K562 (cell line): ENCODE results near the gene CDC26. TPM values are rescaled to one million over a fixed set of nuclear protein-coding genes. Genes with fewer than 3 reads are reported as not detected.

Experiments used
- BRD4 ChIP-seq: fragments of 200-600 bp; sonication (generic); IDR thresholded peaks from 2 replicates; pipeline ENCODE4 v1.6.1; 2017; ENCODE audit warnings: inconsistent platforms
- C11orf30 ChIP-seq: fragments of 450-650 bp; IDR thresholded peaks from 2 replicates; pipeline ENCODE4 v1.6.1; 2016; ENCODE audit warnings: low read depth, mild to moderate bottlenecking
- CBFA2T3 ChIP-seq: fragments of 450-650 bp; IDR thresholded peaks from 2 replicates; pipeline ENCODE4 v1.6.1; 2017
- EP400 ChIP-seq: fragments of 450-650 bp; IDR thresholded peaks from 2 replicates; pipeline ENCODE4 v1.6.1; 2017; ENCODE audit warnings: antibody characterized with exemption, mild to moderate bottlenecking, moderate library complexity
- FOXA3 ChIP-seq, 2 experiments: fragments of 450-650 bp in 1 of 2; sonication (generic) in 1 of 2; formaldehyde crosslinking; IDR thresholded peaks in 1 of 2; conservative IDR thresholded peaks in 1 of 2; 2 replicates each; pipeline versions ENCODE4 v1.4.0 to v1.8.0; 2020 to 2022; ENCODE audit warnings: mild to moderate bottlenecking in 2 of 2, missing genetic modification reagents in 1 of 2
- NCOA1 ChIP-seq: fragments of 450-650 bp; IDR thresholded peaks from 2 replicates; pipeline ENCODE4 v1.6.1; 2016; ENCODE audit warnings: low read depth
- POLR3A ChIP-seq: IDR thresholded peaks from 2 replicates; pipeline ENCODE4 v1.6.1; 2011; ENCODE audit warnings: borderline replicate concordance, mild to moderate bottlenecking, moderate library complexity; ENCODE audit not compliant: insufficient read length, insufficient read depth; ENCODE audit errors: extremely low read depth
- POU5F1 ChIP-seq: fragments of 150-350 bp; IDR thresholded peaks from 2 replicates; pipeline ENCODE4 v1.6.1; 2014; ENCODE audit warnings: borderline replicate concordance, low read length, low read depth, mild to moderate bottlenecking; ENCODE audit not compliant: partially characterized antibody
- PRMT5 ChIP-seq: sonication (generic); formaldehyde crosslinking; IDR thresholded peaks from 2 replicates; pipeline ENCODE4 v1.5.0; 2020; ENCODE audit warnings: missing genetic modification reagents
- RAD21 ChIP-seq, 2 experiments: fragments of 250-450 bp in 1 of 2; fragments of 450-650 bp in 1 of 2; sonication (Bioruptor Pico) in 1 of 2; formaldehyde crosslinking in 1 of 2; IDR thresholded peaks in 1 of 2; conservative IDR thresholded peaks in 1 of 2; 2 replicates each; pipeline versions ENCODE4 v1.4.0 to v1.8.0; 2020 to 2022; ENCODE audit warnings: mild to moderate bottlenecking in 2 of 2, moderate library complexity in 1 of 2
- RBM14 ChIP-seq: fragments of 200-400 bp; formaldehyde crosslinking; IDR thresholded peaks from 2 replicates; pipeline ENCODE4 v1.6.1; 2018; ENCODE audit warnings: low read depth, mild to moderate bottlenecking, low read length, moderate library complexity, borderline replicate concordance; ENCODE audit not compliant: insufficient read depth
- SMC3 ChIP-seq: conservative IDR thresholded peaks from 2 replicates; pipeline ENCODE4 v1.6.1; 2011; ENCODE audit warnings: low read depth, low read length, improper control_type of control experiment; ENCODE audit not compliant: insufficient read depth
- STAT5A ChIP-seq: IDR thresholded peaks from 2 replicates; pipeline ENCODE4 v1.6.1; 2012; ENCODE audit warnings: low read length, inconsistent platforms, borderline replicate concordance
- TEAD1 ChIP-seq, 2 experiments: fragments of 450-650 bp in 1 of 2; sonication (generic) in 1 of 2; formaldehyde crosslinking; IDR thresholded peaks; 2 replicates each; pipeline versions ENCODE4 v1.4.0 to v1.8.0; 2020 to 2022; ENCODE audit warnings: mild to moderate bottlenecking in 2 of 2, missing genetic modification reagents in 1 of 2
- TFAM ChIP-seq: fragments of 250-450 bp; sonication (Bioruptor Pico); conservative IDR thresholded peaks from 2 replicates; pipeline ENCODE4 v1.5.0; 2021; ENCODE audit warnings: mild to moderate bottlenecking, moderate library complexity
- ZFP1 ChIP-seq: fragments of 450-650 bp; formaldehyde crosslinking; IDR thresholded peaks from 2 replicates; pipeline ENCODE4 v1.4.0; 2020; ENCODE audit warnings: mild to moderate bottlenecking, mixed read lengths
- ZFP36 ChIP-seq: fragments of 150-350 bp; IDR thresholded peaks from 2 replicates; pipeline ENCODE4 v1.6.1; 2018; ENCODE audit warnings: low read length, low read depth; ENCODE audit not compliant: partially characterized antibody
- ZNF696 ChIP-seq: fragments of 250-450 bp; sonication (Bioruptor Pico); conservative IDR thresholded peaks from 2 replicates; pipeline ENCODE4 v1.4.0; 2020; ENCODE audit warnings: mild to moderate bottlenecking, moderate library complexity
- polyA plus RNA-seq, 8 experiments: library from polyadenylated mRNA; depleted of rRNA in 4 of 8; stranded (reverse) in 5 of 8; unstranded in 3 of 8; fragments of >200 nt; fragmentation: Nextera tagmentation in 2 of 8; fragmentation: Illumina TruSeq in 1 of 8; extraction: Ambion mirVana in 2 of 8; extraction: Trizol in 1 of 8; gene quantifications; 2 replicates each; pipeline versions ENCODE4 v1.2.1 to v1.2.3, GENCODE V29; 2011 to 2014; ENCODE audit warnings: inconsistent platforms in 1 of 8, missing spikeins in 1 of 8
- total RNA-seq, 7 experiments: library from RNA; depleted of rRNA in 6 of 7; stranded (reverse); fragments of >200 nt in 6 of 7; fragmentation: Illumina TruSeq in 2 of 7; extraction: Trizol in 2 of 7; gene quantifications; 2 replicates each; pipeline versions ENCODE4 v1.2.1 to v1.2.3, GENCODE V29; 2011 to 2021; ENCODE audit warnings: low replicate concordance in 1 of 7
- TF ChIP-seq, protein P1 (sequence below): fragments of 250-450 bp; sonication (Bioruptor Pico); IDR thresholded peaks from 2 replicates; pipeline ENCODE4 v1.8.0; 2021; ENCODE audit warnings: borderline replicate concordance, mild to moderate bottlenecking, moderate library complexity; ENCODE audit not compliant: poor library complexity, severe bottlenecking
- TF ChIP-seq, protein P2 (sequence below): fragments of 250-450 bp; sonication (Bioruptor Pico); IDR thresholded peaks from 2 replicates; pipeline ENCODE4 v1.4.0; 2020; ENCODE audit warnings: mild to moderate bottlenecking, moderate library complexity
- TF ChIP-seq, protein P3 (sequence below): fragments of 250-450 bp; sonication (Bioruptor Pico); IDR thresholded peaks from 2 replicates; pipeline ENCODE4 v1.9.0; 2021; ENCODE audit warnings: mild to moderate bottlenecking
- TF ChIP-seq, protein P4 (sequence below): fragments of 450-650 bp; formaldehyde crosslinking; IDR thresholded peaks from 2 replicates; pipeline ENCODE4 v1.4.0; 2020; ENCODE audit warnings: mild to moderate bottlenecking, moderate library complexity
- TF ChIP-seq, protein P5 (sequence below): fragments of 450-650 bp; formaldehyde crosslinking; conservative IDR thresholded peaks from 2 replicates; pipeline ENCODE4 v1.4.0; 2022; ENCODE audit warnings: mild to moderate bottlenecking, missing genetic modification characterization

The CDC26 gene
- total and polyA plus RNA-seq, 9 of the 15 experiments (the other 6 are each of a cell fraction or from before 2014, with no cell fraction given): 33.0 to 147 (median 60.0) TPM

DNA sequence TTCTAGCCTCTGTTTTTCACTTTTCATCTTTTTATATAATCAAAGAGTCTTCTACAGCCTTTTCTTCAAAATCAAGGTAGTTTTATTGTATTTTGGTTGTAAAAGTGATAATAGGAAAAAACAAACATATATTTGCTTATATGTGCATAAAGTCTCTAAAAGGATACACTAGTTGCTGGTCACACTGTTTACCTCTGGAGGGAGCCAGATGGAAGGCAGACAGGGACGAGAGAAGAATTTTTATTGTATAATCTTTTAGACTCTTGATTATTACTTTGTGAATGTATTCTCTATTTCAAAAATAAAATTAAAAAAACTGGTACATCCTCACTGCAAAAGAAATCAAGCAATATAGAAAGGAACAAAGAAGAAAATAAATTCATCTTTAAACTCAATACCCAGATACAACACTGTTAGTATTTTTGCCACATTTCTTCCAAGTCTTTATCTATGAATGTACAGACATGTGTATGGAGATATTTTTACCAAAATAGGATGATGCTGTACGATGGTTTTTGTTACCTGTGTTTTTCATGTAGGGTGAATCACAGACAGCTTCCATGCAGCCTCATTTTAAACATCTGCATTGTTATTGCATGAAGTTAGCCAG lies 33.9 kb upstream of the CDC26 start (continued):
- TF ChIP-seq, protein P1, sequence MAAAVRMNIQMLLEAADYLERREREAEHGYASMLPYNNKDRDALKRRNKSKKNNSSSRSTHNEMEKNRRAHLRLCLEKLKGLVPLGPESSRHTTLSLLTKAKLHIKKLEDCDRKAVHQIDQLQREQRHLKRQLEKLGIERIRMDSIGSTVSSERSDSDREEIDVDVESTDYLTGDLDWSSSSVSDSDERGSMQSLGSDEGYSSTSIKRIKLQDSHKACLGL (CRISPR knock-in tag): no peak
- TF ChIP-seq, protein P2, sequence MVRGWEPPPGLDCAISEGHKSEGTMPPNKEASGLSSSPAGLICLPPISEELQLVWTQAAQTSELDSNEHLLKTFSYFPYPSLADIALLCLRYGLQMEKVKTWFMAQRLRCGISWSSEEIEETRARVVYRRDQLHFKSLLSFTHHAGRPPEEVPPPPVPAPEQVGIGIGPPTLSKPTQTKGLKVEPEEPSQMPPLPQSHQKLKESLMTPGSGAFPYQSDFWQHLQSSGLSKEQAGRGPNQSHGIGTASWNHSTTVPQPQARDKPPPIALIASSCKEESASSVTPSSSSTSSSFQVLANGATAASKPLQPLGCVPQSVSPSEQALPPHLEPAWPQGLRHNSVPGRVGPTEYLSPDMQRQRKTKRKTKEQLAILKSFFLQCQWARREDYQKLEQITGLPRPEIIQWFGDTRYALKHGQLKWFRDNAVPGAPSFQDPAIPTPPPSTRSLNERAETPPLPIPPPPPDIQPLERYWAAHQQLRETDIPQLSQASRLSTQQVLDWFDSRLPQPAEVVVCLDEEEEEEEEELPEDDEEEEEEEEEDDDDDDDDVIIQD: no peak
- TF ChIP-seq NCOA1: no peak
- no peak for TF ChIP-seq CBFA2T3
- TF ChIP-seq TEAD1 (CRISPR knock-in tag; IDR thresholded peaks at IDR 0.05): no peak
- no peak for TF ChIP-seq ZFP1 (CRISPR knock-in tag)
- no peak for TF ChIP-seq STAT5A
- peak; percentile 41; the same call in 1 of the 2 replicates for TF ChIP-seq C11orf30
- TF ChIP-seq, protein P3, sequence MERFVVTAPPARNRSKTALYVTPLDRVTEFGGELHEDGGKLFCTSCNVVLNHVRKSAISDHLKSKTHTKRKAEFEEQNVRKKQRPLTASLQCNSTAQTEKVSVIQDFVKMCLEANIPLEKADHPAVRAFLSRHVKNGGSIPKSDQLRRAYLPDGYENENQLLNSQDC: no peak
- peak; percentile 91 to 92 for TF ChIP-seq RAD21 (CRISPR knock-in tag; conservative IDR thresholded peaks at IDR 0.05 in 1 of 2, IDR thresholded peaks at IDR 0.05 in 1 of 2)
- TF ChIP-seq FOXA3 (CRISPR knock-in tag; conservative IDR thresholded peaks at IDR 0.05 in 1 of 2, IDR thresholded peaks at IDR 0.05 in 1 of 2): no peak
- TF ChIP-seq, protein P4, sequence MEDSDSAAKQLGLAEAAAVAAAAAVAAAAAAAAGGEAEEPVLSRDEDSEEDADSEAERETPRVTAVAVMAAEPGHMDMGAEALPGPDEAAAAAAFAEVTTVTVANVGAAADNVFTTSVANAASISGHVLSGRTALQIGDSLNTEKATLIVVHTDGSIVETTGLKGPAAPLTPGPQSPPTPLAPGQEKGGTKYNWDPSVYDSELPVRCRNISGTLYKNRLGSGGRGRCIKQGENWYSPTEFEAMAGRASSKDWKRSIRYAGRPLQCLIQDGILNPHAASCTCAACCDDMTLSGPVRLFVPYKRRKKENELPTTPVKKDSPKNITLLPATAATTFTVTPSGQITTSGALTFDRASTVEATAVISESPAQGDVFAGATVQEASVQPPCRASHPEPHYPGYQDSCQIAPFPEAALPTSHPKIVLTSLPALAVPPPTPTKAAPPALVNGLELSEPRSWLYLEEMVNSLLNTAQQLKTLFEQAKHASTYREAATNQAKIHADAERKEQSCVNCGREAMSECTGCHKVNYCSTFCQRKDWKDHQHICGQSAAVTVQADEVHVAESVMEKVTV (CRISPR knock-in tag): peak; percentile 76
- TF ChIP-seq ZNF696: no peak
- TF ChIP-seq BRD4: no peak
- no peak for TF ChIP-seq ZFP36
- no peak for TF ChIP-seq EP400
- TF ChIP-seq POU5F1: no peak
- no peak for TF ChIP-seq PRMT5 (CRISPR knock-in tag)
- TF ChIP-seq SMC3: peak; percentile 66
- TF ChIP-seq POLR3A: no peak
- TF ChIP-seq RBM14: no peak
- TF ChIP-seq TFAM (CRISPR knock-in tag): no peak
- TF ChIP-seq, protein P5, sequence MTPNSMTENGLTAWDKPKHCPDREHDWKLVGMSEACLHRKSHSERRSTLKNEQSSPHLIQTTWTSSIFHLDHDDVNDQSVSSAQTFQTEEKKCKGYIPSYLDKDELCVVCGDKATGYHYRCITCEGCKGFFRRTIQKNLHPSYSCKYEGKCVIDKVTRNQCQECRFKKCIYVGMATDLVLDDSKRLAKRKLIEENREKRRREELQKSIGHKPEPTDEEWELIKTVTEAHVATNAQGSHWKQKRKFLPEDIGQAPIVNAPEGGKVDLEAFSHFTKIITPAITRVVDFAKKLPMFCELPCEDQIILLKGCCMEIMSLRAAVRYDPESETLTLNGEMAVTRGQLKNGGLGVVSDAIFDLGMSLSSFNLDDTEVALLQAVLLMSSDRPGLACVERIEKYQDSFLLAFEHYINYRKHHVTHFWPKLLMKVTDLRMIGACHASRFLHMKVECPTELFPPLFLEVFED (CRISPR knock-in tag): no peak
